GM19351 (cell line): ENCODE data around the gene ASPHD2.

ENCODE experiments used
- ATAC-seq: cut with Tn5 transposase; IDR thresholded peaks from one replicate; pipeline ENCODE4 v1.9.1; 2021; ENCODE audit warnings: mild to moderate bottlenecking, moderate library complexity; ENCODE audit not compliant: unreplicated experiment

The ASPHD2 gene

DNA sequence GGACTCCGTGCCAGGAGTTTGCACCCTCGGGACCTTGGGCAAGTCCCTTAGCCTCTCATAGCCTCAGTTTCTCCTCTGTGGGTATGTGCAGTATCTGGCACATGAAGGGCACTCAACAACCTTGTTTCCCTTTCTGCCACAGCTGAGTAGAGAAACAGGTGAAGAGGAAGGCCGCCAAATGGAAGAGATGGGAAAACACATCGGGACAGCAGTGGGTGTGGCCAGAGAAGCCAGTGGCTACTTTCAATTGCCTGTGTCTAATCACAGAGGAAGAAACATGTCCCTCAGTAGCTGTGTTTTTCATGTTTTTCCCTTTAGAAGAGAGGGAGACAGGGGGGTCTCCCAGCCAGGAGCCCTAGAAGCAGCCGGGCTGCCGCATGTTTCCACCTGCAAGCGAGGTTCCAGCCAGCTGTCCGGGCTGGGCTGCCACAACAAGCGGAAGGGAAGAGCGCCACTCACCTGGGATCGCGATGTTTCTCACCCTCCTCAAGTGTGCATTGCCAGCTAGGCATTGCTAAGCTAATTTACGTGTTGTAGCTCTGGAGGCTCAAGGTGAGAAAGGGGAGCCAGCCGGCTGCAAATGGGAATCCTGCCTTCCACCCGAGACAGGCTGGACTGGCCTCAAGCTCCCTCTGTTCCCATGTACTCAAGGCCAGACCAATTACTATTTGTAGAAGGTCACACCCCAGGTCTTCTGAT is 16.7 kb downstream of the ASPHD2 start:
- ATAC-seq, result no peak

DNA sequence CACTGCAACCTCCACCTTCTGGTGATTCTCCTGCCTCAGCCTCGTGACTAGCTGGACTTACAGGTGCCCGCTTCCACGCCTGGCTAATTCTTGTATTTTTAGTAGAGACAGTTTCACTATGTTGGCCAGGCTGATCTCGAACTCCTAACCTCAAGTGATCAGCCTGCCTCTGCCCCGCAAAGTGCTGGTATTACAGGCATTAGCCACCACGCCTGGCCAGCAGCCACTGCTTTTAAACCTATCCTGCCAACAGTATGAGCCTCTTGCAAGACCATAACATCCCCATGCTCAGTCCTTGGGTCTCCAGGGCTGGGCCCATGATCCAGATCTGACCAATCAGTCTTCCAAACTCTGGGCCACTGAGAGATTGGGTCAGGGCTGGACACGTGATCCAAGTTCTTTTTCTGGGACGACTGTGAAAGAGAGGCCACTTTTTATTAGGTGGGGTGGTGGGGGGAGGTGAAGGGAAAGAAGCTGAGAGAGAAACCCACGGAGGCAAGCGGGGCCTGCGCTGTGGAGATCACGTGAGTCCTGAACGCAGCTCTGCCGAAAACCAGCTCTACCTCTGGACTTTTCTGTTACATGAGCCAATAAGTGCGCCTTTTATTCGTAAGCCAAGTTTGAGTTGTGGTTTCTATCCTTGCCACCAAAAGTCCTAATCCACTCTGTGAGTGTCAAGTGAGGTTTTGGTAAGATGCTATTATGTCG is 17.9 kb downstream of the ASPHD2 start:
- no peak for ATAC-seq

DNA sequence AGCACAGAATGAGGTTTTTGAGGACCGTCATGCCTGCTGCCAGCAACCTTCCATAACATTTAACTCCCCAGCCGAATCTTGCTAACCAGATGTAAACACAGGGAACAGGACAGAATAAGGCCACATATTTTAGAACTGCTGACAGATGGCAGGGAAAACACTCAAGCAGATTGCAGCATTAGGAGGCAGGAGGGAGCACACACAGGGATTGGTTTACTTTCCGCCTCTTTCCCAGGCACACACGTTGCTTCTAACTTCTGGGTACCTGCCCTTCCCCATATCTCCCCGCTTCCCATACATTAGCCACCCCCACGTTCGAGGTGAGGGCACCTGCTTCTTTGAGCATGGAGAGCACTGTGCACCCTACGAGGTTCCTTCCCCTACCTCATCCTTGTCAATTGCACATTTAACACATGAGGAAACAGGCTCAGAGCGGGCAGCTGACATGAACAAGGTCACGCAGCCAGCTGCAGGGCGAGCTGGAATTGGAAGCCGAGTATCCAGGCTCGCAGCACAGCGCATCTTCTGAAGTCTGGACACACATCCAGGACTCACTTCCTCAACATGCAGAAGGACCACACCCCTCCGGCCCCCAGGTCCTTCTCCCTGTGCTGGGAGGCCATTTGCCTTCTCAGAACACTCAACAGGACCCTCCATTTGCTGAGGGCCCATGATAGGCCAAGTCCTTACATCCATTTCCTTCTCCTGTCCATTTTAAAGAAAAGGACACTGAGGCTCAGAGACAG is 18.7 kb downstream of the ASPHD2 start:
- ATAC-seq, result no peak

DNA sequence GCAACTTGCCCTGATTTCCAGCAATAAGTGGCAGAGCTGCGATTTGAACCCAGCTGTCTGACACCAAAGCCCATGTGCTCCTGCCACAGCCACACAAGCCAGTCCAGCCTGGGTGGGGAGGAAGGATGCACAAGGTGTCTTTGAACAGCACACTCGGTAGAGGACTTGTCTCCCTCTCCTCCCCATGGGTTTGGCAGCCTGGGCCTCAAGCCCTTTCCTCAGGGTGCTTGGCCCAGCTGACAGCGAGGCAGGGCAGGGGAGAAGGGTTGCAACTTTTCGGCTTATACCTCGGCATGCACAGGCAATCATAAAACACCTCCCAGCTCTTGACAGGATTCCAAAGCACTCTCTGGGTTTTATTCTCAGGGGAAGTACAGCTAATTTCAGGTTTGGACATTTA is 19.3 kb downstream of the ASPHD2 start:
- no peak for ATAC-seq

DNA sequence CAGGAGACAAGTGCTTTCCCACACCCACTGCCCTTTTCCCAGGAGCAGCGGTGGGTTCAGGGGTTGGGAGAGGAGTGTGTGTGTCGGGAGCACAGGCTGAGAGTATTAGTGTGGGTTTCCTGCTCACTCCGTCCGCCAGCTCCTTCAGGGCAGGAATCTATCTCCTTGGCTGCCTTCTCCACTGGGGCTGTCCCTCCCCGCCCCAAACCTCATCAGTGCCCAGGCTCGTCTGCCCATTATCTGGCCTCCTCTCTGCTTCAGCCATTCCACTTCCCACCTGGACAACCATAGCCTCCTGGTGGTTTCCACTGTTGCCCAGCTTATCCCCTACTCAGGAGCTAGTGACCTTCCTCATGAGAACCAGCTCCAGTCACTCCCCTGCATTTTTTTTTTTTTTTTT is 19.9 kb downstream of the ASPHD2 start:
- ATAC-seq, result no peak

DNA sequence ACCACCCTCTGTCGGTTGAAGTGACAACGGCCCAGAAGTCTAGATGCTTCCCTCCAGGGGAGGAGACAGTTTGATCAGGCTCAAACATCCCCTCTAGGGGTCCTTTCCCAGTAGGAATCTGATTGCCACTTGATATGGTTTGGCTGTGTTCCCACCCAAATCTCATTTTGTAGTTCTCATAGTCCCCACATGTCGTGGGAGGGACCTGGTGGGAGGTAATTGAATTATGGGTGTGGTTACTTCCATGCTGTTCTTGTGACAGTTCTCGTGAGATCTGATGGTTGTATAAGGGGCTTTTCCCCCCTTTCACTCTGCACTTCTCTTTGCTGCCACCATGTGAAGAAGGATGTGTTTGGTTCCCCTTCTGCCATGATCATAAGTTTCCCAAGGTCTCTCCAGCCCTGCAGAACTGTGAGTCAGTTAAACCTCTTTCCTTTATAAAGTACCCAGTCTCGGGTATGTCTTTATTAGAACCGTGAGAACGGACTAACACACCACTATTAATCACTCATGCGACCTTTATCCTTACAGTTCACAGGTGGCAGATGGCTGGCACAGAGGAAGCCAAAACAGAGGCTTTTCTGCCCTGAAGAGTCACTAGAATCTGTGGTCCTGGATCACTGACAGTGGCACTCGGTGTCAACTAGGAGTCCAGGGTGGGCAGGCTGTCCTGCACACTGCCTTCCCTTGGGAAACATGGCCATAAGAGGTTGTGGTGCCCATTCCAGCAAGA is 21.6 kb downstream of the ASPHD2 start:
- ATAC-seq, result no peak

DNA sequence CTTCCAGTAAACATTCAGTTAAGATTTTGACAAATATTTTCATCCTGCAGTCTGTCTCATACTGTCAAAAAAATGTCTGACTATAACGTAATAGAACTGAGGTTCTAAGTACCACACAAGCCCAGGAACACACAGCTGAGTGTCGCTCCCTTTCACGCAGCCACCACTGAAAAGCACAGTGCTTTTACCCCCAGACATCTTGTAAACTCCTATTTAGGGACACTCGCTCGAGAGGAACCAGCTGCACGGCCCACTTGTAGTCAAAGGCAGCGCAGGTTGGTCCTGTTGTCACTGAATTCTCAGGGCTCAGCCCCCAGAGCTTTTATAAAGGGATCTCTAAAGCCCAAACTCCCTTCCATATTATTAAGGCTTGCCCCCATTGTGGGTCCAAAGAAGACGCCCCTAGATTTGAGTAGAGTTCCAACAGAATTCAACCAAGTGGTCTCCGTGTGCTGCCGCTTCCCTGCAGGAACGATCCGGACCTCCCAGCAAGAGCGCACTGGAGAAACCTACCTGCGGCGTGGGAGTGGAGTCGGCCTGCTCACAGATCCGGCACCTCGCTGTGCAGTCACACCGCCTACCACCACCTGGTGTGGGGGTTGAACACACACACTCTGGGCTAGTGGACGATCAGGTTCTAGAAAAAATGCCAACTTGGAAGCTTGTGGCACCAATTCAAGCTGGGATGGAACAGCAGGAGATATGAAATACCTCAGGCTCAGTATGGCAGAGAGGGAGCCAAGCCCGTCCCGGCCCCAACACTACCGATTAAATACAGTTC is 23.4 kb downstream of the ASPHD2 start:
- no peak for ATAC-seq

DNA sequence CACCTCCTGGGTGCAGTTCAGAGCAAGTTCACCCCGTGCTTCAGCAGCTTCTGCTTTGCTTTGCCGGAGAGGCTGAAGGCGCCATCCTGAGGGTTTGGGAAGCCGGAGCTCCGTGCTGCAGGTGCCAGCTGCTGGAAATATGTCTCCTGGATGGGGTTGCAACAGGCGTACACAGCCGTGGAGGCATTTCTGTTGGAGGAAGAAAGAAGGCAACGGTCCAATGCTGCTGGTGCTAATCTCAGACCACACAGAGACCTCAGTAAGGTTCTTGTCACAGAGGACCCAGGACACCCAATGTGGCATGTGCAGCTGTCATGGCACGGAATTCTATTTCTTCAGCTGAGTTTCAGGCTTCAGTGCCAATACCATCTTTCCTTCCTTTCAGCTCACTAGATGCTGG is 24.2 kb downstream of the ASPHD2 start:
- ATAC-seq, result no peak

DNA sequence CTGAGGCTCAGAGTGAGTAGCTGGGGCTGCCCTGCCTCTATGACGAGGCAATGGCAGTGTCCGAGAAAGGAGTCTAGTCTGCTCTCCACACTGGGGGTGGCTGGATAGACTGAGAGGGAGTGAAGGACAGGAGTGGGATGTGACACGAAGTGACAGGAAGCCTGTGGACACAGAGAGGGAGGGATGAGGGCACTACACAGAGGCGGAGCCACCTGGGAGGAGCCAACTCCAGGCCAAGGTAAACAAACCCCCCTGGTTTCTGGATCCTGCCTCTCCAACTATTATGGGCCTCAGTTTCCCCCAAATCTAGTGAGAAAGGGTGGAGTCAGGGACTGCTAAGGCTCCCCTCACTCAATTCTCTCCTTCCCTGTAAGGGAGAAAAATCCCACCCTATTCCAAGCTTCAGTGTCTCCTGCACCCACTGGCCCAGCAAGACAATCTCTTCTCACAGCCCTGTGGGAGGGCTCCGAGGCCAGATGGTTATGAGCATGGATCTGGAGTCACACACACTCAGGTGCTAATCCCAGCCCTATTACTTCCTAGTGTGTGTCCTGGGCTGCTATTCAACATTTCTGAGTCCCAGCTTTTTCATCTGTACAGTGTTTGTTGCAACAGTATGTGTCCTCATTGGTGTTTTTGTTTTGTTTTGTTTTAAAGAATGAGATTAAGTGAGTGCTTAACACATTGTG is 24.9 kb downstream of the ASPHD2 start:
- ATAC-seq, result no peak

DNA sequence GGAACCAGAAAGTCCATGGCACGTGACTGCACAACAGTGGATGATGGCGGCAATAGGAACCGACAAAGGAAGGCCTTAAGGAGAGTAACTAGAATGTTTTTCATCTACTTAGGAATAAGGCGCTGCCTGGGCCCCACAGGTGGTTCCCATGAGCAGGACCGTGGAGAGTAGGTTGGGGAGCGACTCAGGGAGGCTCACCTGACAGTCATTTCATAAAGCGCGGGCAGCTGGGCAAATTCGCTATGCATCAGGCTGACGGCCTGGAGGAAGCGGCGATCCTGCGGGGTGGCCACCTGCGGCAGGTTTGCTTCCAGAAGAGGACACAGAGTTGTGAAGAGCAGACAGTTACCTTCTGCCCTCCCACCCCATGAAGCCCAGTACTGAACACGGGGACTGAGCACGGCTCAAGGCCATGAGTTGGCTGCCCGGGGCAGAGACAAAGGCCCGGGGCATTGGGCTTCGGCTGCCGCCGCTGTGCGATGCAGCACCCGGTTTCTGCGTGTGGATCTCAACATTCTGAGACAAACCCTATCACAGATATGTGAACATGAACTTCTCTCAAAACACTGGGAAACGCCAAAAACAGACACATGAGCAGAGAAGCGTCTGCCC is 28.7 kb downstream of the ASPHD2 start:
- no peak for ATAC-seq

DNA sequence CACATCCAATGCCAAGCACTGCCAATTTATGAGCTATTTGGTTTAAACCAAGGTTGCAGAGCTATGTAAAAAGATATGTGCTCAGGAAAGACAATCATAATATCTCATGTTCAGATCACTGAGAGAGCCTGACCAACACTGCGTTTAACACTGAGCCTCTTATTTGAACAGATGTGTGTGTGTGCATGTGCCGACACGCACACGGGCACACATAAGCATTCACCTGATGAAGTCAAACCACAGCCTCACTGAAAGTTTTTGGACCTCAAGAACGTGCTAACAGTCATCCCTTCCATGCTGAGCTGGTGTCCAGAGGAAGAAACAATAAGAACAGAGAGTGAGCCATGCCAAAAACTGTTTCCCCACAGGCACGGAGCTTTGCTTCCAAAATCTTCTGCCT is 31.1 kb downstream of the ASPHD2 start:
- ATAC-seq, result no peak

DNA sequence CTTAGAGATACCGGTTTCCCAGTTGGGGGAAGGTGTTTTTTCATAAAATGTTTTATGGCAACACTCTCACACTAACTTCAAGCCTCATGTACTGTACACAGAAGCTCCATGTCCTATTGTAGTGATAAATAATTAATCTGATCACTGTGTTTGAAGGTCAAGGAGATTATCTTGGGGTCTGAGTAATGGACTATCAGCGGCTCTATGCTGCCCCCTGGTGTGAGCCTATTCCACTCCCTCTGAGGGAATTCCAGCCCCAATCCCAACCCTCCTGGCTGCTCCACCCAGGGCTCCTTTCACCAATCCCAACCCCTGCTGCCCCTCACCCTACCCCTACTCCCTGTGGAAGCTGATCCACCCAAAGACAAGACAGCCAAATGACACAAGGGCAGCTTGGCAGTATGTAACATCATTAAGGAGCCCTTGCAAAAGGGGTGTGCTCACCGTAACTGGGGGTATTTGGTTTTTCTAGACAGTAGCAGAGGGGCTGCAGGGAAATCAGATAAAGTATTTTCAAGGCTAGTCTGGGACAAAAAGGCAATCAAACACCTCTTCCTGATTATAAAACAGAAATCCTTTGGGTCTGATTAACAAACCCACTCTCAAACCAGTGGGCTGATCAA is 32.2 kb downstream of the ASPHD2 start:
- ATAC-seq, result no peak

DNA sequence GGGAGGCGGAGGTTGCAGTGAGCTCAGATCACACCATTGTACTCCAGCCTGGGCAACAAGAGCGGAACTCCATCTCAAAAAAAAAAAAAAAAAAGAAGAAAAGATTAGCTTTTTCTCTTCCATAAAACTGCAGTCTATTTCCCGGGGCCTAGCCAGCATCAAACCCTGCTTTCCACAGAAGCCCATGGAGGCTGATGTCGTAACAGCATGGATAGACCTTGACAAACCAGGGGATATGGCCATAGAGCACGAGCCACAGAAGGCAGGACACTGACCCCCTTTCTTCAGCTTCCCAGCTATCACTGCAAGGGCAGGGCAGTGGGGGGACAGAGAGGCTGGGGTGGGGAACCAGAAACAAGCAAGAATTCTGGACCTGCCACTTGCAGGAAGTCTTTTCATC is 33.0 kb downstream of the ASPHD2 start:
- ATAC-seq, result no peak

DNA sequence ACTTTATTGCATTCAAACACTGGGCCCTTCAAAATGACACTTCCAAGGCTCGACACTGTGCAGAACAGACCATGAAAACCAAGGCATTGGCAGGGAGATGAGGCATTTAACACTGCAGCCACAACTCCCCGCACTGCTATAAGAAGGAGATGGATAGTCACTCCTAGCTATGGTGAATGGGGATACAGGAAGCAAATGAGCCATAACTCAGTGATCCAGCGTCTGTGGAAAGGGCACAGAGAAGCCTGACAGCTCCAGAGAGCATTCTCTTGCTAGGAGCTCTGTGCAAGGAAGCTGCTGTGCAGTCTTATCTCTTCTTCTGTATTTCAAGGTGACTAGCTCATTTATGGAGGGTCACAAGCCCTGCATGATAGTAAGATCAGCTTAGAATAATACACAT is 33.6 kb downstream of the ASPHD2 start:
- no peak for ATAC-seq

DNA sequence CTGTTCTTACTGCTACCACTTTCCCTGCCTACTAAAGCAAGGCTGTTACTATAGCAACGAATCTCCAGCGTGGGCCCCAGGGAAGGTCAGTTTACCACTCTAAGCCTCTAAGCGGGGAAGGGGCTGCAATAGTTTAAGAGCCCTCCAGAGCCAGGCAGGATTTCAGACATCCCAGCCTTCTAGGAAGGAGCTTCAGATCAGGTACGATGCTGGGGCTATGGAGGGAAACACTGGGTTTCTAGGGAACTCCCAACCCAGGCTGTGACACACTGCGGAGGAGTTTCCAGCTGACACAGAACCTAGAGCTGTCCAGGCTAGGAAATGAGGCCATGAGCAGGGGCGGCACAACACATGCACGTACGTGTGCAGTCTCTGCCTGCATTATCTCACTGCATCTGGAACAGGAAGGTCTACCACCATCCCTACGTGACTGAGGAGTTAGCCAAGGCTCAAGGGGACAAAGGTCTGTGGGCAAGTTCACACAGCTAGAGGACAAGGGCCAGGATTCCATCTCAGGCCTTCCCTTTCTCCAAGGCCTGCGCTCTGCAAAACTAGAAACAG is 34.1 kb downstream of the ASPHD2 start:
- no peak for ATAC-seq

DNA sequence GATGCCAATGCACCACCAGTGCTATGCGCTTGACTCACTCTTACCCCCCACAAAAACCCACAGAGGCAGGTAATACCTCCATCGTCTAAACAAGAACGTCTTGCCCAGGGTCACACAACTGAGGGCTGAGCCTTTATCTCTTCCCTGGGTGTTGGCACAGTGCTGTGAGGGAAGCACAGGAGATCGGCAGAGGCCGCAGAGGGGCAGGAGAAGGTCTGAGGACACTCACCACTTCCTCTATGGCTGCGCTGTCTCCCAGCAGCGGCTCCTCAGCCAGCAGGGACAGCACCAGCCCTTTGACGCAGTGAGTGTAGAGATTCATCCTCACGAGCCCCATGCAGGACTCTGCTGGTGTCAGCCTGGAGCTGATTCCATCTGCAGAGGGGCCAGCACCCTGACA is 34.6 kb downstream of the ASPHD2 start:
- no peak for ATAC-seq

DNA sequence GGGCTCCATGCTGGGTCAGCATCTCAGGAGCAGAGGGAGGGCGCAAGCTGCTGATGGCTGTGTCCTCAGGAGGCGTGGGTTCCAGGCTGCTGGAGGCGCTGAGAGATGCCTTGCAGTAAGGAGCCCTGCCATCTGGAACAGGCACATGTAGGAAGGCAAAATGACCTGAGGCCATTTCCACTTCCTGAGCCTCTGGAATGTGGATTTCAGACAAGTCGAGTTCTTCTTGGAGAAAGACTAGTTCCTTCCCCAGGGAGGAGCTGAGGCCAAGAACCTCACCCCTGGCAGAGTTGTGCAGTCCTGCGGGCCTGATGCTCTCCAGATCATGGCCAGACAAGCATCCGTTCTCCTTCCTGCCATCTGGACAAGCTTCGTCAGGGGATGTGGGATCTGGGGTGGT is 35.3 kb downstream of the ASPHD2 start:
- no peak for ATAC-seq

DNA sequence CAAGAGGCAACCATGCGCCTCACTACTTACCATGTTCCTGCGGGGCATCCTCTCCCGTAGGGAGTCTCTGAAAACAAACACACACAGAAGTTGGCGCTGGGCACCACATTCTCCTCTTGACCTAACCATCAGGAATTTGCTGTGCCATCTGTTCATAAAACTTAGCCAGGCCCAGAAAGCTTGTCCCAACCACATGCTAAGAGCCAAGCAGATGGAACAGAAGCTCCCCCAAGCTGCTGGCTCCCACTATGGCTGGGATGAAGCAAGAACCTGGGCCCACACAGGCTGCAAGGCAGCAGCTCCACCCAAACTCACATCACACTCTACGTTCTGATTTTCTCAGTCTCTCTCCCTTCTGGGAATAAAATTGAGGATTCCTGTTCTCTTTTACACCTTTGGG is 37.1 kb downstream of the ASPHD2 start:
- no peak for ATAC-seq

DNA sequence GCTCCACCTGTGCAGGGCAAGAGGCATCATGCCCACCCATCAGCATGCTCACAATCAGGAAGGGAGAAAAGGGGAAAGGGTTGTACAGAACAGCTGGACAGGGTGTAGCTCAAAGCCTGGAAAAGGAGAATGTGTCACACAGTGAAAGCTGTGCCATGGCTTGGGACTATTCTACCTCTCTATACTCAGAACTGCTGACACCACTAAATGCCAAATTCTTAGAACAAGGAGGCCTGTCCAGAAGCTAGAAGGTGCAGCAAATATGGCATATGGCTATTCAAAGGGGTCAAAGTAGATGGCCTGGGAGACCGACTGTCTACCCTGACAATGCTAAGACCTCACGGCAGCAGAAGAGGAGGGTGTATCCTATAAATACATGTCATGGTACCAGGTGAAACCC is 41.7 kb downstream of the ASPHD2 start:
- no peak for ATAC-seq
